GM23338 (cell line): Measurements from ENCODE around the gene EMC10. TPM values are rescaled to one million over a fixed set of nuclear protein-coding genes. Genes with fewer than 3 reads are reported as not detected.

Source experiments
- ATAC-seq: fragments of 200-7000 bp; cut with Tn5 transposase; 3 replicates; pipeline ENCODE4 v1.9.1; 2020
- DNase-seq: peaks from one replicate; pipeline ENCODE4 v3.0.0-alpha.2; 2015; ENCODE audit warnings: low spot score
- H2AFZ ChIP-seq: fragments of 200-600 bp; sonication (generic); 2 replicates; pipeline ENCODE4 v1.8.0; 2016; ENCODE audit warnings: antibody characterized with exemption, mild to moderate bottlenecking, moderate library complexity
- H3F3A ChIP-seq: fragments of 200-600 bp; sonication (generic); replicated peaks from 2 replicates; pipeline ENCODE4 v1.8.0; 2017; ENCODE audit warnings: antibody characterized with exemption, mixed run types, low read depth
- H3K27ac ChIP-seq: fragments of 200-600 bp; sonication (generic); 2 replicates; pipeline ENCODE4 v1.6.1; 2016; ENCODE audit warnings: low read depth
- H3K27me3 ChIP-seq: fragments of 200-600 bp; sonication (generic); 2 replicates; pipeline ENCODE4 v1.8.0; 2016; ENCODE audit warnings: mild to moderate bottlenecking, mixed run types, moderate library complexity; ENCODE audit not compliant: insufficient read depth
- H3K36me3 ChIP-seq: fragments of 200-600 bp; sonication (generic); 2 replicates; pipeline ENCODE4 v1.8.0; 2016; ENCODE audit warnings: mild to moderate bottlenecking; ENCODE audit not compliant: insufficient read depth
- H3K4me1 ChIP-seq: fragments of 200-600 bp; sonication (generic); 2 replicates; pipeline ENCODE4 v1.8.0; 2016; ENCODE audit warnings: mild to moderate bottlenecking, moderate library complexity; ENCODE audit not compliant: insufficient read depth
- H3K4me2 ChIP-seq: fragments of 200-600 bp; sonication (generic); 2 replicates; pipeline ENCODE4 v1.7.1; 2017; ENCODE audit warnings: mixed run types
- H3K4me3 ChIP-seq: fragments of 200-600 bp; sonication (generic); 2 replicates; pipeline ENCODE4 v1.6.1; 2016; ENCODE audit warnings: mixed run types
- H3K79me2 ChIP-seq: fragments of 200-600 bp; sonication (generic); replicated peaks from 2 replicates; pipeline ENCODE4 v1.8.0; 2017; ENCODE audit warnings: mild to moderate bottlenecking; ENCODE audit not compliant: insufficient read depth
- H3K9me2 ChIP-seq: fragments of 200-600 bp; sonication (generic); 2 replicates; pipeline ENCODE4 v1.8.0; 2017; ENCODE audit not compliant: insufficient read depth
- H4K20me1 ChIP-seq: fragments of 200-600 bp; sonication (generic); replicated peaks from 2 replicates; pipeline ENCODE4 v1.8.0; 2017; ENCODE audit warnings: mild to moderate bottlenecking; ENCODE audit not compliant: insufficient read depth
- H3K27ac Mint-ChIP-seq: 2 replicates; pipeline ENCODE4 v1.8.0; 2020; ENCODE audit warnings: inconsistent platforms, mild to moderate bottlenecking, moderate library complexity, mixed read lengths
- H3K27me3 Mint-ChIP-seq: 3 replicates; pipeline ENCODE4 v1.8.0; 2022; ENCODE audit warnings: low read depth, mild to moderate bottlenecking, moderate library complexity, mixed read lengths, inconsistent platforms; ENCODE audit not compliant: insufficient read depth, poor library complexity
- H3K36me3 Mint-ChIP-seq: 3 replicates; pipeline ENCODE4 v1.8.0; 2021; ENCODE audit warnings: low read depth, mild to moderate bottlenecking, inconsistent platforms, moderate library complexity, mixed read lengths
- H3K4me1 Mint-ChIP-seq: 3 replicates; pipeline ENCODE4 v1.8.0; 2020; ENCODE audit warnings: mild to moderate bottlenecking, inconsistent platforms, mixed read lengths
- H3K4me3 Mint-ChIP-seq: 3 replicates; pipeline ENCODE4 v1.8.0; 2021; ENCODE audit warnings: moderate library complexity, mild to moderate bottlenecking, inconsistent platforms, mixed read lengths
- H3K9me3 Mint-ChIP-seq: 3 replicates; pipeline ENCODE4 v1.8.0; 2020; ENCODE audit warnings: moderate library complexity, mild to moderate bottlenecking, inconsistent platforms, mixed read lengths
- CREB1 ChIP-seq: fragments of 250-450 bp; sonication (Bioruptor Pico); IDR thresholded peaks from 2 replicates; pipeline ENCODE4 v1.5.0; 2020; ENCODE audit warnings: low read depth, mild to moderate bottlenecking, moderate library complexity
- CTCF ChIP-seq, 2 experiments: fragments of 200-600 bp in 1 of 2; sonication (generic) in 1 of 2; conservative IDR thresholded peaks; 2 replicates each; pipeline versions ENCODE4 v1.5.1 to v1.6.1; 2016 to 2017; ENCODE audit warnings: antibody characterized with exemption in 2 of 2, low read depth in 2 of 2, mild to moderate bottlenecking in 2 of 2, moderate library complexity in 1 of 2
- EZH2 ChIP-seq: fragments of 200-600 bp; sonication (generic); IDR thresholded peaks from one replicate; pipeline ENCODE4 v1.8.0; 2017; ENCODE audit warnings: antibody characterized with exemption, mild to moderate bottlenecking, low read depth; ENCODE audit not compliant: unreplicated experiment
- EZH2phosphoT487 ChIP-seq: fragments of 200-600 bp; sonication (generic); IDR thresholded peaks from one replicate; pipeline ENCODE4 v1.8.1; 2018; ENCODE audit warnings: antibody characterized with exemption; ENCODE audit not compliant: unreplicated experiment
- JUNB ChIP-seq: IDR thresholded peaks from one replicate; pipeline ENCODE4 v1.6.1; 2016; ENCODE audit warnings: antibody characterized with exemption; ENCODE audit not compliant: unreplicated experiment
- NANOG ChIP-seq: IDR thresholded peaks from 2 replicates; pipeline ENCODE4 v1.6.1; 2016; ENCODE audit warnings: antibody characterized with exemption, borderline replicate concordance
- POLR2AphosphoS5 ChIP-seq: IDR thresholded peaks from 2 replicates; pipeline ENCODE4 v1.6.1; 2016; ENCODE audit warnings: antibody characterized with exemption, low read depth
- REST ChIP-seq: IDR thresholded peaks from one replicate; pipeline ENCODE4 v1.6.1; 2018; ENCODE audit warnings: antibody characterized with exemption; ENCODE audit not compliant: unreplicated experiment
- STAT1 ChIP-seq: IDR thresholded peaks from one replicate; pipeline ENCODE4 v1.6.1; 2016; ENCODE audit warnings: antibody characterized with exemption; ENCODE audit not compliant: unreplicated experiment
- ZNF114 ChIP-seq: fragments of 250-450 bp; sonication (Bioruptor Pico); IDR thresholded peaks from 2 replicates; pipeline ENCODE4 v1.5.0; 2020; ENCODE audit warnings: mild to moderate bottlenecking, moderate library complexity
- ZNF331 ChIP-seq: fragments of 250-450 bp; sonication (Bioruptor Pico); IDR thresholded peaks from 2 replicates; pipeline ENCODE4 v1.5.0; 2020; ENCODE audit warnings: low read depth, mild to moderate bottlenecking, moderate library complexity
- ZNF462 ChIP-seq: fragments of 250-450 bp; sonication (Bioruptor Pico); IDR thresholded peaks from 2 replicates; pipeline ENCODE4 v1.5.0; 2020; ENCODE audit warnings: mild to moderate bottlenecking, moderate library complexity
- polyA plus RNA-seq: library from polyadenylated mRNA; unstranded; fragments of >200 nt; fragmentation: Nextera tagmentation; extraction: Ambion mirVana; gene quantifications from 2 replicates; pipeline ENCODE4 v1.2.1, GENCODE V29; 2016
- total RNA-seq: library from RNA; depleted of rRNA; stranded (reverse); fragments of >200 nt; shearing (Covaris generic); gene quantifications from 2 replicates; pipeline ENCODE4 v1.2.3, GENCODE V29; 2014
- TF ChIP-seq, protein P1 (sequence below): IDR thresholded peaks from 2 replicates; pipeline ENCODE4 v1.6.1; 2016; ENCODE audit warnings: antibody characterized with exemption

The EMC10 gene
- total and polyA plus RNA-seq, 2 experiments from 2014 or later = 24.8 to 113 TPM

DNA sequence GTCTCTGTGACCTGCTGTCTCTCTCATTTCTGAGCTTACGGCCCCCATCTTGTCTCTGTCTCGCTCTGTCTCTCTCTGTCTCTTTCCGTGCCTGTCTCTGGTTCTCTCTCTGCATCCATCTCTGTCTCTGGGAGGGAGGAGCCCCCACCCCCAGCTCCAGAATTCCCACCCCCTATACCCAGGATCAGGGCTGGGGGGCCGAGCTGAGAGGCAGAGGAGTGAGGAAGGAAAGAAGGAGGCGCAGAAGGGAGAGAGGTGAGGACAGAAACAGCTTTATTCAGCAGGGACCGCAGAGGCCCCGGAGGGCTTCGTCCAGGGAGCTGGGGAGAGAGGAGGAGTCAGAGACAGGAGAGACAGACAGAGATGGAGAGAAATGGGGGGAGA, 20.7 kb downstream of the EMC10 start:
- Mint-ChIP-seq H3K9me3 (peaks cover 58% of the 10 kb centered on the region), H3K4me1 (no peaks in the 10 kb centered on the region), H3K4me3 (no peak overlapping the region), H3K27me3 (peaks cover 10% of the 10 kb centered on the region), H3K36me3 (peaks cover 31% of the 10 kb centered on the region), H3K27ac (no peak overlapping the region)
- no peak for DNase-seq
- H3K36me3 ChIP-seq = no peaks in the 10 kb centered on the region
- H3K4me3 ChIP-seq = no peak overlapping the region
- peaks cover 7% of the 10 kb centered on the region; the same call in 1 of the 2 replicates for H3K4me1 ChIP-seq
- H2AFZ ChIP-seq = no peak overlapping the region
- TF ChIP-seq, protein P1, sequence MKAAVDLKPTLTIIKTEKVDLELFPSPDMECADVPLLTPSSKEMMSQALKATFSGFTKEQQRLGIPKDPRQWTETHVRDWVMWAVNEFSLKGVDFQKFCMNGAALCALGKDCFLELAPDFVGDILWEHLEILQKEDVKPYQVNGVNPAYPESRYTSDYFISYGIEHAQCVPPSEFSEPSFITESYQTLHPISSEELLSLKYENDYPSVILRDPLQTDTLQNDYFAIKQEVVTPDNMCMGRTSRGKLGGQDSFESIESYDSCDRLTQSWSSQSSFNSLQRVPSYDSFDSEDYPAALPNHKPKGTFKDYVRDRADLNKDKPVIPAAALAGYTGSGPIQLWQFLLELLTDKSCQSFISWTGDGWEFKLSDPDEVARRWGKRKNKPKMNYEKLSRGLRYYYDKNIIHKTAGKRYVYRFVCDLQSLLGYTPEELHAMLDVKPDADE = no peak
- TF ChIP-seq CREB1 (CRISPR knock-in tag) = no peak
- TF ChIP-seq REST = no peak
- no peak for TF ChIP-seq EZH2
- TF ChIP-seq NANOG = no peak
- TF ChIP-seq STAT1 = no peak
- TF ChIP-seq ZNF331 (CRISPR knock-in tag) = no peak
- TF ChIP-seq POLR2AphosphoS5 = no peak
- no peak for TF ChIP-seq ZNF114
- TF ChIP-seq CTCF (conservative IDR thresholded peaks at IDR 0.05; ENCODE audit: low read depth in 2 of 2) = no peak
- TF ChIP-seq JUNB = no peak
- no peak for TF ChIP-seq EZH2phosphoT487
- no peak for TF ChIP-seq ZNF462 (CRISPR knock-in tag)
- H3K9me2 ChIP-seq = no peaks in the 10 kb centered on the region
- no peaks in the 10 kb centered on the region for H3F3A ChIP-seq
- no peak overlapping the region for H3K27ac ChIP-seq
- peaks cover 85% of the 10 kb centered on the region for H3K27me3 ChIP-seq
- H4K20me1 ChIP-seq = no peaks in the 10 kb centered on the region
- H3K79me2 ChIP-seq = no peaks in the 10 kb centered on the region
- ATAC-seq = no peak
- H3K4me2 ChIP-seq = no peak overlapping the region; the same call in 1 of the 2 replicates
